SK-N-MC (cell line): ENCODE data around the gene ZBTB21.

Experiments
- EZH2 ChIP-seq: fragments of 200-600 bp; sonication (generic); IDR thresholded peaks from one replicate; pipeline ENCODE4 v1.6.1; 2017; ENCODE audit warnings: antibody characterized with exemption
- POLR2AphosphoS5 ChIP-seq: IDR thresholded peaks from 2 replicates; pipeline ENCODE4 v1.6.1; 2012; ENCODE audit warnings: mild to moderate bottlenecking, low read depth, low read length, borderline replicate concordance

DNA sequence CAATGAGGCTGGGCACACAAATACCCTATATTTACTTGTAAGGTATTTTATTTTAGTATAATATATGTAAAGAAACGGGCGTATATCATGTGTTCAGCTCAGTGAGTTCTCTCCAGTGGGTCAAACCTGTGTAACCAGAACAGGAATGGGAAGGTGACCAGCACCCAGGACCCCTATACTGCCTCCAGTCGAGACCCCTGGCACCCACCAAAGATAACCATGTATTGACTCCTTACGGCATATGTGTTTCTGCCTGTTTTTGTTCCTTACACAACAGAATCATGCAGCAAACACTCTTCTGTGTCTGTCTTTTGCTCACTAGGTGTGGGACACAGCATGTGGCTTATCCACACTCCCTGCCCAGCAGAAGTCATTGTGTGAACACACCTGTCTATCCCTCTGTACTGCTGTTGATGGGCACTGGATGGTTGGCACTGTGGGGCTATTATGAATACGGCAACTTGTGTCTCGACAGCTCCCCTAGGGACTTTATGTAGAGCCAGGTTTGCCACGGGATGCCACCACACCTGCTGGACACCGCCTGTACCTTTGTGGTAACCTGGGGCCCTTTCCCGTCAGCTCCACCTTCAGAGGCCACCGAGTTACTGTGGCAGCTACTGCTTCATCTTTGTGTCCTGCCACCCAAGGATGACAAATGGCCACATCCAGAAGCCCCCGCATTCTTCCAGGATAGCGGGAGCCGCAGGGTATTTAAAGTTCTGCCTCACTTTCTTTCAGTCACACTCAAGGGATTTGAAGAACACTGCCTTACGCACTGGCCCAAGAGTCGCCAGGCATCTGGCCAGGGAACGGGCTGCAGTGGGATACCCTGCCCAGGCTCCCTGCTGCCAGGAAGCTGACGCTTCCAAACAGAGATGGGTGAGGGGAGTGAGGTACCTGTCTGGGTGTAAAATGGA, 32.9 kb downstream of the ZBTB21 start:
- TF ChIP-seq POLR2AphosphoS5 (no peak), EZH2 (no peak)
